Ecto neural progenitor cell (in vitro differentiated cells): ENCODE results near the gene DNHD1.
A peak's percentile ranks its signal among the peaks of the same experiment; 100 is the strongest.
"Not testable (repeated sequence)": the region's sequence is repeated elsewhere in the genome, so short reads cannot be mapped to it uniquely, and the experiment has no call there.

Experiments used
- DNase-seq: peaks from one replicate; pipeline ENCODE4 v3.0.0-alpha.2; 2018; ENCODE audit warnings: low spot score

The DNHD1 gene

DNA sequence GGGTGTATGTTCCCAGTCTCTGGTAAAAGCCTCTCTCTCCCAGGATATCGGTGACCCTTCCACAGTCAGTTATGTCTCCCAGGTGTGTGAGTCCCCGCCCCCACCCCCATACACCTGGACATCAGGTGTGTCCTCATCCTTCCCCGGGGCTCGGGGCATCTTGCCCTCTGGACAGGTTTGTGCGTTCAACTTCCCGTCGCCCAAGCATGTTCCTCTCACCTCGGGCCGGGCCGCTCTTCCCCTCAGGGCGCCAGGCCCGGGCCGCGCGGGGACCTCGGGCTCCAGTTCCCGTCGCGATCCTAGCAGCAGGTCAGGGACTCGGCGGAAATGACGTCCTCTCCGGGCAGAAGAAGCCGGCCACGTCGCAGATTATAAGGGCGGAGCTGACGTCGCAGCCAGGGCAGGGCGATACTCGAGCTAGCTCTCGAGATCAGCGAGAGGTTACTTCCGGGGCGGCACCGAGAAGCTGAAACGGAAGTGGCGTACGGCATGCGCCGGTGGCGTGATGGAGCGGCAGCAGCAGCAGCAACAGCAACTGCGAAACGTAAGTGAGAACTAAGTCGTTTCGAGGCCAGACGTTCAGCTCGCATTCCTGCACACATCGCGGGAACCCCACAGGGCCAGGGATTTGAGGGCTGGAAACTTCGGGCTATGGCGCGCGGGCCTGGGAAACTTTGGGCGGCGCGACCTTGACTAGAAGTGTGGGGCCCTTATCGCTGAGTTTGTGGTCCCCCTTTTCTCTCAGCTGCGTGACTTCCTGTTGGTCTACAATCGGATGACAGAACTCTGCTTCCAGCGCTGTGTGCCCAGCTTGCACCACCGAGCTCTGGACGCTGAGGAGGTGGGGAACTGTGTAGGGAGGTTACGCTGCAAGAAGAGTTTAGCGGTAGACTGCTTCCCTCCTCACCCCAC, 15.8 kb upstream of the DNHD1 start, which contains the start of the genes ARFIP2 and TIMM10B:
Gene ARFIP2, minus strand, starts transcription at position 320 of the 912 bp plus-strand sequence. CDS start 910 bp downstream, outside the sequence.
Gene TIMM10B, plus strand, starts transcription at position 490 of the 912 bp plus-strand sequence. Its CDS starts 16 bp downstream, at position 506.
- peak; percentile 95 for DNase-seq

- no peak for DNase-seq
These were observed 15.2 kb upstream of the DNHD1 start for GRCh38 chr11:6481924-6482275.

GRCh38 chr11:6482441-6482840, 14.6 kb upstream of the DNHD1 start:
- DNase-seq: no peak

DNA sequence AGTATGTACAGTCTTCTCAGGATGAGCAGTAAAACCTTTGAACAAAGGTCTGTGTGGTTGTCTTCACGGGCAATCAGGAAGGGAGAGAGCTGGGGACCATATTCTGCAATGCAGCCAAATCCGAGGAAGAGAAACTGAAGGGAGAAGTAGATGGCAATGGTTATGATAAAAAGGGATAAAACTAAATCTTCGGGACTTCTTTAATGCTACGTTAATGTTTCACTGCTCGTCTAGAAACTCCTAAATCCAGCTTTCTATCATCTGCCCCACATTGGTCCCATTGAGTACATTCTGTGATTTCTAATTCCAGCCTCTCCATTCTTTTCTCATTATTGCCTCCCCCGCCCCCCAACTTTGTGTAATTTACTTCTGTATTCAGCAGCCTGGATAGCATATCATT, 14.1 kb upstream of the DNHD1 start:
- DNase-seq: no peak

DNA sequence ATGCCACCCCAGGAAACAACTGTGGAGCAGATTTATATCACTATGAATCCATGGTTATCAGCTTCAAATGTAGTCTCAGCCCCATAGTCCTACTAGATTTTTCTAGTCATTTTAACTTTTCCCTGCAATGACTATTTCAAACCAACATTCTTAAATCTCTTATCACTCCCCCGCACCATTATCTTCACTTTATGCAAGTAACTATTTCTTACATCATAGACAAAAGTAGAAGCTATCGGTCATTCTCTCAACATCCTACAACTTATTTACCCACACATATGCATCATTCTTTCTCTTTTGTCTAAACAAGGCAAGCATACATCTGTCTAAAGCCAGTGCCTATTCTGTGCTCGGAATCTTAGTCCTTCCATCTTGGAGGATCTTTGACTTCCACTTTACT, 11.4 kb upstream of the DNHD1 start:
- DNase-seq: no peak

DNA sequence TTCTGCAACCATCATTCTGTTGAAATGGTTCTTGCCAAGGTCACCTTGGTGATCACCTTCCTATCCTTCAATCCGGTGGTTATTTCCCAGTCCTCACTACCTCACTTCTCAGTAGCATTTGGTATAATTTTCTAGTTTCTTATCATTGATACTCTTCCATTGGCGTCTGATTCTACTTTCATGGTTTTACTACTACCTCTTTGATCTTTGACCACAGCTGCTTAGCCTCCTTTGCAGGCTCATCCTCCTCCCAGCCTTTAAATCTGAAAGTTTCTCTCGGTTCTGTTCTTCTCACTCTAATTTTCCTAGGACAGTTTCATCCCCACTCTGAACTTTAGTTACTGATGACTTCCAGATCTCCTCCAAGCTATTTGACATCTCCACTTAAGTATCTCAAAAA, 10.8 kb upstream of the DNHD1 start:
- DNase-seq: no peak

- DNase-seq: no peak
These were observed 10.1 kb upstream of the DNHD1 start for GRCh38 chr11:6486938-6487337.

DNA sequence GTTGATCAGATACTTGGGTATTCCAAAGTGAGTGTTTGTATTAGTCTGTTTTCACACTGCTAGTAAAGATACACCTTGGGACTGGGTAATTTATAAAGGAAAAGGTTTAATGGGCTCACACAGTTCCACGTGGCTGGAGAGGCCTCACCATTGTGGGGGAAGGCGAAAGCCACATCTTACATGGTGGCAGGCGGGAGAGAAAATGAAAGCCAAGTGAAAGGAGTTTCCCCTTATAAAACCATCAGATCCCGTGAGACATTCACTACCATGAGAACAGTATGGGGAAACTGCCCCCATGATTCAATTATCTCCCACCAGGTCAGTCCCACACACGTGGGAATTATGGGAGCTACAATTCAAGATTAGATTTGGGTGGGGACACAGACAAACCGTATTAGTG, 8.7 kb upstream of the DNHD1 start:
- DNase-seq: no peak

- DNase-seq: no peak
These were observed 8.3 kb upstream of the DNHD1 start for GRCh38 chr11:6488821-6489220.

DNA sequence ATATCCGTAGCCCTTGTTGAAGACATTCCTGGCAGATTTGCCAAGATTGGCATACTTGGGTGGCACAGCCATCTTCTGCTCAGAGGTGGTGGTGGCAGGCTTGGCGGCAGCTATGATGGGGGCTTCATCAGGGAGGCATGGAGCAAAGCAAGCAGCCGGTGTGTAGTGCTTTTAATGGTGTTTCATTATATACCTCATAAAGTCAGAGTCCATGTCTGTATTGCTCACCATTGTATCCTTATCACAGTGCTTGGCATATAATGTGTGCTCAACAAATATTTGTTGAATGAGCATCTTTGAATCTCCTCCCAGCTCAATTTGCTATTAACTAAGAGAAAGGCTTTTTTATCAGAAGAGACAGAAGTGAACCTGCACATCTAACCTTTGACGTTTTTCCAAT, 7.8 kb upstream of the DNHD1 start:
- DNase-seq: no peak

DNA sequence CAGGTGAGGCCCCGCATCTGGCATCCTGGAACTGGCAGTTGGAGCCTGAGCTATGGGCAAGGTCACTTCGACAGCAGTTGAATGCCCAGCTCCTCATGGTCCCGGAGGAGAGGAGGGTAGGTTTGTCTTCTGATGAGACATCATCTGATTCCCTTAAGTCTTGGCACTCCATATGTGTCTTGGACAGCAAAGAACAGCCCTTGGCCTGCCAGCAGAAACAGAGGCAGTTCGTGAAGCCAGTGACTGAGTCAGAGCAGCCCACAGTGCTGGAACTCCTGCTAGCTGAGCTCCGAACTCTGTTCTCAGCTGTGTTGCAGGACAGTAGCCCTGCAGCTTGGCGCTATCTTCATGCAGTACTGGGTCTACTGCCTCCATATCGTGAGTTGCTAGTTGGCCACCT, 1.0 kb downstream of the DNHD1 start:
- DNase-seq: no peak

- DNase-seq: no peak
These were observed 1.5 kb downstream of the DNHD1 start for GRCh38 chr11:6498544-6498943.

GRCh38 chr11:6502382-6502781, 5.3 kb downstream of the DNHD1 start:
- DNase-seq: no peak

DNA sequence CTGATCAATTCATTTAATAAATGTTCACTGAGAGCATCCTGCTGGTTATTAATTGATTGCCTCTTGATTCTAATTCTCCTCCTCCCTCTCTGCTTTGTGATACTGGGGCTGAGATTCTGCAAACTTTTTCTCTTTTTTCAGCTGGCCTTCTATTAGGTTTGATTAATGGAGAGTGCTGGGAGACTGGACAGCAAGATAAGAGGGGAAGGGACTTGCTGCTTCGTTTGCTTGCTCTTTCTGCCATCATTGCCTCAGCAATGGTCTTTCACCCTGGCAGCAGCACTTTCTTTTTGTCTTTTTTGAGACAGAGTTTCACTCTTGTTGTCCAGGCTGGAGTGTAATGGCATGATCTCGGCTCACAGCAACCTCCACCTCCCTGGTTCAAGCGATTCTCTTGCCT, 7.1 kb downstream of the DNHD1 start:
- DNase-seq: no peak

DNA sequence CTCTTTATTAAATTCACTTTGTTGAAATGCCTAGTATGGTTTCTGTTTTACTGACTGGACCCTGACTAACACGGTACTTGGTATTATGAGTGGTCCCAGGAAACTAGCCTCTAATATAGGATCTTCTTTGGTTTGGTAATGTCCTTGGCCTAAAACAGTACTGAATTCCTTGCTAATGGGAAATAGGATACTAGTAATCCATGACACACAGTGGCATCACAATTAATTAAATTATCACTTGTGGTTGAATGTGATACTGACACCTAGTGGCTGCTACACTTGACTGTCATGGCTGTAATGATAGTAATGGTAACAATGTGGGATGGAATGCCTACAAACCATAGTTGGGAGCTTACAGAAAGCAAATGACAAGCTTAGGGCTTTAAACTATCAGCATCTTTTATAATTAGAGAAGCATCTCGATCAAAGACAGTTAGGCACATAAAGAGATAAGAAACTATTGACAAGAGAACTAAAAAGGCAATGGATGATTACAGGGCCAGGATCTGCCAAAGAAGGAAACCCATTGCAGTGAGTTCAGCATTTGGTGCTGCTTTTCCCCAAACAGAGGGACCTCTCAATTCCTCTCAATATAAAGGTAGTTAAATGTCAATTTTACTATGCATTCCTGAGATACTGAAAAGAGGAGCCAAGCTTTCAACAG, 8.6 kb downstream of the DNHD1 start:
- DNase-seq: no peak

- no peak for DNase-seq
These were observed 19.8 kb downstream of the DNHD1 start for GRCh38 chr11:6516865-6517264.

GRCh38 chr11:6520265-6520664, 23.2 kb downstream of the DNHD1 start:
- no peak for DNase-seq

GRCh38 chr11:6521946-6522345, 24.9 kb downstream of the DNHD1 start:
- DNase-seq: not testable (repeated sequence)

DNA sequence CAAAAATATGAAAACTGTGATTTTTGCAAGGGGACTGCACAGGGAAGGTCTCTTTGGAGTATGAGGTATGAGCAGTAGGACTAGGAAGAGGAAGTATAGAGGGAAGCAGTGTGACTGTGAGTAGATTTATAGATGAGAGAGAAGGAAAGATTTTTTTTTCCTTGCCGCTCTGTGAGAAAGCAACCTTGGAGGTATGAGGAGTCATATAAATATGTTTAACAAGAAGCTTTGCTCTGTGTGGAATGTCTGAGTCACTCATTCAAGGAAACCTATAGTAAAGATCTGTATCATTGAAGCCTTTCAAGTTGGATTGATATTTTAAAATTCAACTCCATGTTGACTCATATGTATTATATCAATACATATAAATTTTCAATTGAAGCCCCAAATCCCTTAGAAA, 26.2 kb downstream of the DNHD1 start:
- DNase-seq: no peak

GRCh38 chr11:6526411-6527135, 29.5 kb downstream of the DNHD1 start:
- no peak for DNase-seq

- no peak for DNase-seq
These were observed 32.2 kb downstream of the DNHD1 start for GRCh38 chr11:6529266-6529665.

DNA sequence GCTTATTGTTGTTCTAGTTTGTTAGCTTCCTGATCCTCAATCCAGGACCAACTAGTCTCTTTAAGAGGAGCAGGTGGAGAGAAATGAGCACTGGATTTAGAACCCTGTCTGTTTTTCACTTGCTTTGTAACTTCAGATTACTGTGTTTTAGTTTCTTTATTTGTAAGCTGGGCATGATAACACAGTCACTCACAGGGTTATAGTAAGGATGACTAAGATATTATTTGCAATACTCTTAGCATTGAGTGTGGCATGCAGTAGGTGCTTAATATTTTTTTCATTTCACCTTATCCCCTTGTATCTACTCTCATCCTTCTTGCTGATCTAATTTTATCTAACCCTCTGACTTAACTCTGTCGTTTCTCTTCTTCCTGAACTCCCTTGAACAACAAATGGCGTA, 33.8 kb downstream of the DNHD1 start:
- no peak for DNase-seq

GRCh38 chr11:6531267-6531752, 34.2 kb downstream of the DNHD1 start:
- DNase-seq: no peak
